HepG2 (cell line): Measurements from ENCODE around the gene PLPPR3. TPM values are rescaled to one million over a fixed set of nuclear protein-coding genes. Genes with fewer than 3 reads are reported as not detected.

Source experiments
- ATAC-seq: fragments of 200-7000 bp; cut with Tn5 transposase; 3 replicates; pipeline ENCODE4 v1.9.1; 2020; ENCODE audit warnings: mild to moderate bottlenecking, moderate library complexity
- BruUV-seq: library from RNA; stranded (reverse); fragments of 400-500 nt; replicated peaks from 2 replicates; lab custom pipeline; 2021; lab: Mats Ljungman, UMichigan
- CTCF ChIA-PET: fragments of 300-600 bp; formaldehyde crosslinking; extraction: SDS; loops from one replicate; lab custom pipeline; 2021; ENCODE audit warnings: low total read pairs, inconsistent platforms, low intra/inter-chr PET ratio; lab: Yijun Ruan, JAX
- POLR2A ChIA-PET: fragments of 350-600 bp; sonication (Branson Sonifier 250); formaldehyde crosslinking; loops from one replicate; lab custom pipeline; 2020; ENCODE audit warnings: antibody characterized with exemption, inconsistent platforms; lab: Yijun Ruan, JAX
- DNase-seq: peaks from one replicate; pipeline ENCODE4 v3.0.0-alpha.2; 2015; ENCODE audit warnings: low spot score
- FAIRE-seq: peaks from 3 replicates; lab custom pipeline; 2011; peaks lifted over from hg19 to GRCh38; lab: Jason Lieb, UNC
- H2AFZ ChIP-seq: one replicate; pipeline ENCODE4 v1.6.1; 2011; ENCODE audit warnings: low read length, inconsistent platforms
- H3K27ac ChIP-seq: fragments of 300-600 bp; 3 replicates; pipeline ENCODE4 v1.8.0; 2011; ENCODE audit warnings: mixed run types, mild to moderate bottlenecking, mixed read lengths, low read length, inconsistent platforms; ENCODE audit not compliant: insufficient read depth; ENCODE audit errors: extremely low read length
- H3K27me3 ChIP-seq, 2 experiments: fragments of 200-600 bp in 1 of 2; 2 replicates in 1 of 2; 3 replicates in 1 of 2; pipeline versions ENCODE4 v1.6.0 to v1.8.0; 2011; ENCODE audit warnings: low read length in 2 of 2, mild to moderate bottlenecking in 2 of 2, moderate library complexity in 2 of 2, inconsistent platforms in 1 of 2; ENCODE audit not compliant: insufficient read depth in 2 of 2, control insufficient read depth in 1 of 2
- H3K36me3 ChIP-seq, 2 experiments: fragments of 200-600 bp in 1 of 2; replicated peaks in 1 of 2; 2 replicates in 1 of 2; 3 replicates in 1 of 2; pipeline versions ENCODE4 v1.5.1 to v1.8.0; 2011; ENCODE audit warnings: low read length in 2 of 2, inconsistent platforms in 1 of 2; ENCODE audit not compliant: insufficient read depth in 2 of 2, control insufficient read depth in 1 of 2
- H3K4me1 ChIP-seq: 2 replicates; pipeline ENCODE4 v1.5.1; 2012; ENCODE audit warnings: low read length, inconsistent platforms; ENCODE audit not compliant: insufficient read depth
- H3K4me2 ChIP-seq: 2 replicates; pipeline ENCODE4 v1.6.0; 2011; ENCODE audit warnings: low read depth, low read length, inconsistent platforms
- H3K4me3 ChIP-seq, 3 experiments: fragments of 200-600 bp in 1 of 3; sonication (generic), shearing (Covaris generic) in 1 of 3; replicated peaks in 1 of 3; 2 replicates each; pipeline ENCODE4 v1.5.1; 2011 to 2016; ENCODE audit warnings: low read length in 3 of 3, inconsistent platforms in 2 of 3, low read depth in 2 of 3, mild to moderate bottlenecking in 2 of 3, control low read depth in 1 of 3, mixed read lengths in 1 of 3; ENCODE audit not compliant: insufficient read depth in 1 of 3
- H3K79me2 ChIP-seq: one replicate; pipeline ENCODE4 v1.6.1; 2011; ENCODE audit warnings: low read length, inconsistent platforms; ENCODE audit not compliant: insufficient read depth
- H3K9ac ChIP-seq: 2 replicates; pipeline ENCODE4 v1.6.0; 2011; ENCODE audit warnings: mild to moderate bottlenecking, low read depth, low read length, inconsistent platforms; ENCODE audit not compliant: insufficient read depth
- H3K9me3 ChIP-seq: 2 replicates; pipeline ENCODE4 v1.5.1; 2012; ENCODE audit warnings: mild to moderate bottlenecking, low read length
- H4K20me1 ChIP-seq: 2 replicates; pipeline ENCODE4 v1.6.0; 2011; ENCODE audit warnings: inconsistent platforms, mild to moderate bottlenecking, low read length, moderate library complexity; ENCODE audit not compliant: insufficient read depth
- BRD4 ChIP-seq: sonication (generic); formaldehyde crosslinking; IDR thresholded peaks from 2 replicates; pipeline ENCODE4 v1.4.0; 2020; ENCODE audit warnings: missing genetic modification reagents
- GLI4 ChIP-seq: sonication (generic); formaldehyde crosslinking; IDR thresholded peaks from 2 replicates; pipeline ENCODE4 v1.5.1; 2020; ENCODE audit warnings: missing genetic modification reagents, mild to moderate bottlenecking, moderate library complexity, borderline replicate concordance
- GPN1 ChIP-seq: sonication (generic); formaldehyde crosslinking; IDR thresholded peaks from 2 replicates; pipeline ENCODE4 v1.5.1; 2020; ENCODE audit warnings: missing genetic modification reagents, borderline replicate concordance
- KAT7 ChIP-seq: IDR thresholded peaks from 2 replicates; pipeline ENCODE4 v1.6.1; 2018; ENCODE audit warnings: borderline replicate concordance, missing compliant biosample characterization
- MEIS2 ChIP-seq: sonication (generic); formaldehyde crosslinking; IDR thresholded peaks from 2 replicates; pipeline ENCODE4 v1.9.0; 2021; ENCODE audit warnings: mild to moderate bottlenecking, missing genetic modification reagents
- NFE2 ChIP-seq: sonication (generic); formaldehyde crosslinking; IDR thresholded peaks from 2 replicates; pipeline ENCODE4 v1.4.0; 2020; ENCODE audit warnings: missing genetic modification reagents
- RNF2 ChIP-seq: fragments of 450-650 bp; conservative IDR thresholded peaks from 2 replicates; pipeline ENCODE4 v1.6.1; 2016; ENCODE audit warnings: low read depth
- RNF219 ChIP-seq: sonication (generic); formaldehyde crosslinking; IDR thresholded peaks from 2 replicates; pipeline ENCODE4 v1.5.0; 2020; ENCODE audit warnings: mild to moderate bottlenecking, missing genetic modification reagents
- RXRA ChIP-seq: sonication (generic); formaldehyde crosslinking; IDR thresholded peaks from 2 replicates; pipeline ENCODE4 v1.5.1; 2020; ENCODE audit warnings: missing genetic modification reagents
- SATB2 ChIP-seq: sonication (generic); formaldehyde crosslinking; IDR thresholded peaks from 2 replicates; pipeline ENCODE4 v1.5.0; 2020; ENCODE audit warnings: missing genetic modification reagents
- TEF ChIP-seq: sonication (generic); formaldehyde crosslinking; IDR thresholded peaks from 2 replicates; pipeline ENCODE4 v1.5.0; 2020; ENCODE audit warnings: missing genetic modification reagents
- ZBTB39 ChIP-seq: sonication (generic); formaldehyde crosslinking; IDR thresholded peaks from 2 replicates; pipeline ENCODE4 v1.5.0; 2020; ENCODE audit warnings: missing genetic modification reagents
- ZFAT ChIP-seq: sonication (generic); formaldehyde crosslinking; conservative IDR thresholded peaks from 2 replicates; pipeline ENCODE4 v1.8.1; 2023; ENCODE audit warnings: missing genetic modification reagents, inconsistent platforms
- ZNF260 ChIP-seq: sonication (generic); formaldehyde crosslinking; IDR thresholded peaks from 2 replicates; pipeline ENCODE4 v1.4.0; 2020; ENCODE audit warnings: missing genetic modification reagents, low read depth, mild to moderate bottlenecking, borderline replicate concordance
- ZNF569 ChIP-seq: sonication (generic); formaldehyde crosslinking; IDR thresholded peaks from 2 replicates; pipeline ENCODE4 v1.5.0; 2020; ENCODE audit warnings: mild to moderate bottlenecking, missing genetic modification reagents, moderate library complexity, borderline replicate concordance
- ZNF572 ChIP-seq: sonication (generic); formaldehyde crosslinking; IDR thresholded peaks from 2 replicates; pipeline ENCODE4 v1.5.1; 2020; ENCODE audit warnings: mild to moderate bottlenecking, missing genetic modification reagents
- ZZZ3 ChIP-seq: sonication (generic); formaldehyde crosslinking; IDR thresholded peaks from 2 replicates; pipeline ENCODE4 v1.4.0; 2020; ENCODE audit warnings: missing genetic modification reagents, mild to moderate bottlenecking, borderline replicate concordance
- WGBS: methylation state at CpG from one replicate; pipeline ENCODE4 v1.1.6; 2017; ENCODE audit warnings: low lambda C conversion rate; 5-methylcytosine and 5-hydroxymethylcytosine counted together
- in situ Hi-C: cut with HindIII; loops from 2 replicates; pipeline ENCODE4 v1.10.0; 2017; ENCODE audit warnings: low pct_unique_long_range_greater_than_20kb; ENCODE audit not compliant: extremely low pct_ligation_motif_present
- intact Hi-C: fragments of 100-400 bp; cut with micrococcal nuclease; formaldehyde crosslinking; loops from one replicate; pipeline ENCODE4 v1.10.0; 2022; ENCODE audit not compliant: unreplicated experiment
- polyA plus RNA-seq, 8 experiments: library from polyadenylated mRNA; depleted of rRNA in 3 of 8; stranded (reverse) in 7 of 8; unstranded in 1 of 8; fragments of >200 nt; fragmentation: Illumina TruSeq in 4 of 8; extraction: Trizol in 4 of 8; gene quantifications; 2 replicates each; pipeline versions ENCODE4 v1.2.1 to v1.2.3, GENCODE V29; 2011 to 2016; ENCODE audit warnings: low read depth in 4 of 8, missing spikeins in 1 of 8, mixed read lengths in 1 of 8; ENCODE audit not compliant: insufficient read depth in 1 of 8
- total RNA-seq, 5 experiments: library from RNA; depleted of rRNA; stranded (reverse); fragments of >200 nt; fragmentation: Illumina TruSeq; extraction: Trizol; gene quantifications; 2 replicates each; pipeline ENCODE4 v1.2.3, GENCODE V29; 2016; ENCODE audit warnings: low read depth in 1 of 5

The PLPPR3 gene
- total and polyA plus RNA-seq, 2 of the 13 experiments (the other 11 are each of a cell fraction or from before 2014, with no cell fraction given), result 0.07 to 0.16 TPM

- intact Hi-C loops, result no loop called here
- TF ChIP-seq RXRA (CRISPR knock-in tag) (no peak), ZBTB39 (no peak), TEF (CRISPR knock-in tag) (no peak), GLI4 (CRISPR knock-in tag) (no peak), NFE2 (CRISPR knock-in tag) (no peak), MEIS2 (CRISPR knock-in tag) (no peak), GPN1 (CRISPR knock-in tag) (no peak), BRD4 (CRISPR knock-in tag) (no peak), ZNF569 (no peak), ZFAT (CRISPR knock-in tag) (no peak), RNF2 (no peak), KAT7 (CRISPR knock-in tag) (no peak), RNF219 (no peak), ZZZ3 (CRISPR knock-in tag) (no peak), ZNF260 (CRISPR knock-in tag) (no peak), ZNF572 (CRISPR knock-in tag) (no peak), SATB2 (CRISPR knock-in tag) (no peak)
- DNase-seq (no peak), ATAC-seq (no peak), FAIRE-seq (no peak)
- Histone ChIP-seq H3K36me3 (no peaks in the 10 kb centered on the region), H3K9me3 (no peaks in the 10 kb centered on the region), H3K27ac (no peak overlapping the region), H3K9ac (peak overlapping the region; percentile 10; the same call in 1 of the 2 replicates), H3K27me3 (no peaks in the 10 kb centered on the region), H2AFZ (no peak overlapping the region), H3K4me3 (peak overlapping the region in 1 of 3 experiments; percentile 38; a peak in 1 of 6 replicates), H3K4me2 (peak overlapping the region; percentile 43), H3K4me1 (peaks cover 77% of the 10 kb centered on the region), H3K79me2 (no peaks in the 10 kb centered on the region), H4K20me1 (no peaks in the 10 kb centered on the region)
- WGBS, result 22% methylated on average over 6 of the region's 8 CpGs
- BruUV-seq, result no TSS peak
- ChIA-PET CTCF (no interaction called here), POLR2A (interaction anchor here (1.1 kb wide), 1 partner anchor 10 kb away, joined by 4 read pairs; no protein-coding TSS in a partner anchor)
- in situ Hi-C loops, result no loop called here
These were observed 30.0 kb downstream of the PLPPR3 start for GRCh38 chr19:791567-792305.
